ENCODE results near the gene HMMR. TPM values are rescaled to one million over a fixed set of nuclear protein-coding genes. Genes with fewer than 3 reads are reported as not detected.

HMMR gene
- total and polyA plus RNA-seq, 2 of the 4 experiments (the other 2 are of a cell fraction) = 13.0 to 24.6 TPM

DNA sequence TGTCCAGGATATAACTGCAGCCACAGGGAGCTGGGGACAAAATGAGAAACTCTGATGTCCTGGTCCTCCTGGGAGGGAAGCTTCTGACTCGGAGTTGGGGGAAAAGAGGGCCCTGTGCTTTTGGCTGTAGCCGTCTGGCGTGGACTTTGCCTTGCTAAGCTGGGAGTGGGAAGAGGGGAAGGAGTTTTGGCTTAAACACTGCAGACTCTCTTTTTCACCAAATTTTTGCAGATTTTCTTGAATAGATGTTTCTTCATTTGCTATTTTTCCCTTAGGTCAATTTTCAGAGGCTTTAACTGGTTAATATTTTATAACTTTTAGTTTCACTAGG, 29.3 kb downstream of the HMMR start:
- CTCF ChIA-PET = interaction anchor here (0.7 to 2.0 kb wide), 2 partner anchors 9 to 16 kb away, joined by 3 to 8 read pairs; partner anchors contain the start of gene MAT2B
- H2AFZ ChIP-seq (replicated peaks; ENCODE audit: low read length, poor library complexity) = peak overlapping the region; percentile 33

More for the DNA sequence above, 29.3 kb downstream of the HMMR start:
- intact Hi-C loops (cut with micrococcal nuclease) (no loop called here), dilution Hi-C loops (cut with HindIII; ENCODE audit: low sequenced_read_pairs, unreplicated experiment) (no loop called here), in situ Hi-C loops (cut with MboI; ENCODE audit: low sequenced_read_pairs) (no loop called here)
- Histone ChIP-seq H3K23ac (ENCODE audit: low read depth, low read length) (no peak overlapping the region), H3K18ac (ENCODE audit: low read depth, low read length) (no peak overlapping the region), H2AK9ac (replicated peaks; ENCODE audit: low read depth, low read length, poor library complexity) (no peak overlapping the region), H2BK20ac (ENCODE audit: low read depth, low read length) (no peak overlapping the region), H4K8ac (ENCODE audit: low read depth in 2 of 2, low read length in 2 of 2) (no peak overlapping the region), H4K20me1 (ENCODE audit: insufficient read depth, low read length) (no peaks in the 10 kb centered on the region), H3K27me3 (ENCODE audit: control insufficient read depth, insufficient read depth, low read length) (no peaks in the 10 kb centered on the region), H3K56ac (ENCODE audit: extremely low read depth, insufficient read depth, low read length) (no peak overlapping the region), H3K79me1 (ENCODE audit: low read depth in 1 of 2, low read length in 2 of 2) (peaks cover 0 to 8% of the 10 kb centered on the region in 2 experiments; a peak in 3 of 4 replicates), H3K9ac (ENCODE audit: low read depth, low read length) (no peak overlapping the region), H3K4me3 (ENCODE audit: insufficient read depth, low read depth, low read length) (no peak overlapping the region), H4K5ac (ENCODE audit: low read depth, low read length) (no peak overlapping the region), H2BK120ac (ENCODE audit: low read depth, low read length) (no peak overlapping the region), H3K14ac (replicated peaks; ENCODE audit: low read depth, low read length) (no peak overlapping the region), H3K36me3 (ENCODE audit: control insufficient read depth, insufficient read depth, low read length) (peaks cover 3% of the 10 kb centered on the region; the same call in 1 of the 2 replicates), H2BK5ac (ENCODE audit: low read depth, low read length, poor library complexity, severe bottlenecking) (no peak overlapping the region), H3K27ac (ENCODE audit: insufficient read depth, low read length) (no peak overlapping the region), H4K91ac (ENCODE audit: insufficient read depth, low read depth, low read length) (no peak overlapping the region), H2BK15ac (ENCODE audit: low read depth, low read length) (no peak overlapping the region), H3K4me1 (ENCODE audit: control insufficient read depth, insufficient read depth, low read length) (no peaks in the 10 kb centered on the region), H2AK5ac (ENCODE audit: low read depth, low read length) (no peak overlapping the region), H3K9me1 (ENCODE audit: insufficient read depth, low read length) (no peaks in the 10 kb centered on the region), H3K9me3 (ENCODE audit: control insufficient read depth, insufficient read depth, low read length) (no peaks in the 10 kb centered on the region), H3K4ac (ENCODE audit: low read depth, low read length) (no peak overlapping the region), H3K4me2 (ENCODE audit: low read depth, low read length) (no peak overlapping the region)
- TF ChIP-seq CEBPB (IDR thresholded peaks at IDR 0.05; ENCODE audit: low read depth, low read length) = no peak
- TF ChIP-seq, protein P1, sequence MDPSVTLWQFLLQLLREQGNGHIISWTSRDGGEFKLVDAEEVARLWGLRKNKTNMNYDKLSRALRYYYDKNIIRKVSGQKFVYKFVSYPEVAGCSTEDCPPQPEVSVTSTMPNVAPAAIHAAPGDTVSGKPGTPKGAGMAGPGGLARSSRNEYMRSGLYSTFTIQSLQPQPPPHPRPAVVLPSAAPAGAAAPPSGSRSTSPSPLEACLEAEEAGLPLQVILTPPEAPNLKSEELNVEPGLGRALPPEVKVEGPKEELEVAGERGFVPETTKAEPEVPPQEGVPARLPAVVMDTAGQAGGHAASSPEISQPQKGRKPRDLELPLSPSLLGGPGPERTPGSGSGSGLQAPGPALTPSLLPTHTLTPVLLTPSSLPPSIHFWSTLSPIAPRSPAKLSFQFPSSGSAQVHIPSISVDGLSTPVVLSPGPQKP (IDR thresholded peaks at IDR 0.05; ENCODE audit: borderline replicate concordance, low read depth, low read length) = no peak
- TF ChIP-seq RCOR1 (IDR thresholded peaks at IDR 0.05; ENCODE audit: insufficient replicate concordance, low read length) = no peak
- no peak for TF ChIP-seq NFE2L2 (IDR thresholded peaks at IDR 0.05; ENCODE audit: low read depth, low read length)
- no peak for TF ChIP-seq POLR2A (IDR thresholded peaks at IDR 0.05; ENCODE audit: low read depth, low read length)
- no peak for TF ChIP-seq MAFK (IDR thresholded peaks at IDR 0.05; ENCODE audit: low read depth, low read length)
- TF ChIP-seq RFX5 (IDR thresholded peaks at IDR 0.05; ENCODE audit: low read depth, low read length) = no peak
- TF ChIP-seq CHD1 (IDR thresholded peaks at IDR 0.05; ENCODE audit: low read depth, low read length) = no peak
- TF ChIP-seq, protein P2, sequence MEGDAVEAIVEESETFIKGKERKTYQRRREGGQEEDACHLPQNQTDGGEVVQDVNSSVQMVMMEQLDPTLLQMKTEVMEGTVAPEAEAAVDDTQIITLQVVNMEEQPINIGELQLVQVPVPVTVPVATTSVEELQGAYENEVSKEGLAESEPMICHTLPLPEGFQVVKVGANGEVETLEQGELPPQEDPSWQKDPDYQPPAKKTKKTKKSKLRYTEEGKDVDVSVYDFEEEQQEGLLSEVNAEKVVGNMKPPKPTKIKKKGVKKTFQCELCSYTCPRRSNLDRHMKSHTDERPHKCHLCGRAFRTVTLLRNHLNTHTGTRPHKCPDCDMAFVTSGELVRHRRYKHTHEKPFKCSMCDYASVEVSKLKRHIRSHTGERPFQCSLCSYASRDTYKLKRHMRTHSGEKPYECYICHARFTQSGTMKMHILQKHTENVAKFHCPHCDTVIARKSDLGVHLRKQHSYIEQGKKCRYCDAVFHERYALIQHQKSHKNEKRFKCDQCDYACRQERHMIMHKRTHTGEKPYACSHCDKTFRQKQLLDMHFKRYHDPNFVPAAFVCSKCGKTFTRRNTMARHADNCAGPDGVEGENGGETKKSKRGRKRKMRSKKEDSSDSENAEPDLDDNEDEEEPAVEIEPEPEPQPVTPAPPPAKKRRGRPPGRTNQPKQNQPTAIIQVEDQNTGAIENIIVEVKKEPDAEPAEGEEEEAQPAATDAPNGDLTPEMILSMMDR (conservative IDR thresholded peaks at IDR 0.05; ENCODE audit: low read depth, low read length) = no peak
- TF ChIP-seq MAZ (IDR thresholded peaks at IDR 0.05; ENCODE audit: borderline replicate concordance, low read depth, low read length) = no peak
- TF ChIP-seq USF2 (IDR thresholded peaks at IDR 0.05; ENCODE audit: low read depth, low read length) = no peak
- TF ChIP-seq MXI1 (IDR thresholded peaks at IDR 0.05; ENCODE audit: borderline replicate concordance, low read depth, low read length) = no peak
- TF ChIP-seq SMC3 (IDR thresholded peaks at IDR 0.05; ENCODE audit: low read depth, low read length) = no peak
- no peak for TF ChIP-seq RAD21 (IDR thresholded peaks at IDR 0.05; ENCODE audit: low read length)
- no peak for TF ChIP-seq FOS (IDR thresholded peaks at IDR 0.05; ENCODE audit: low read depth, low read length)
- no peak for TF ChIP-seq BHLHE40 (IDR thresholded peaks at IDR 0.05; ENCODE audit: low read depth, low read length)
- BruUV-seq (replicated peaks) = no TSS peak
- DNase-seq = no peak
- 100% methylated on average over 1 of the region's 3 CpGs; no CpG with 5 or more reads in 1 of the 2 experiments for WGBS, 2 experiments (ENCODE audit: extremely low coverage in 2 of 2, insufficient read length in 1 of 2)
- POLR2A ChIA-PET (ENCODE audit: unreplicated experiment) = no interaction called here
- ATAC-seq (ENCODE audit: low read depth) = no peak

Data from IMR-90 (cell line).